Anterior cingulate cortex (tissue), 58 donors: ENCODE results near the gene HOOK1.
"Not testable (repeated sequence)": the region's sequence is repeated elsewhere in the genome, so short reads cannot be mapped to it uniquely, and the experiment has no call there.

ENCODE experiments used
- DNase-seq, 58 donors: peaks; one replicate each; lab custom pipeline; 2025; lab: John Stamatoyannopoulos, UW

Gene HOOK1

GRCh38 chr1:59819566-59820438 lies 5.1 kb downstream of the HOOK1 start:
- DNase-seq: no peak

GRCh38 chr1:59827055-59827643 lies 12.4 kb downstream of the HOOK1 start:
- DNase-seq: no peak

- DNase-seq: no peak
These were observed 13.4 kb downstream of the HOOK1 start for GRCh38 chr1:59828160-59828559.

GRCh38 chr1:59831529-59831928 lies 16.8 kb downstream of the HOOK1 start:
- no peak for DNase-seq

- no peak for DNase-seq
These were observed 18.3 kb downstream of the HOOK1 start for GRCh38 chr1:59833022-59833421.

- no peak for DNase-seq
These were observed 19.2 kb downstream of the HOOK1 start for GRCh38 chr1:59833991-59834390.

- not testable (repeated sequence) for DNase-seq
These were observed 23.1 kb downstream of the HOOK1 start for GRCh38 chr1:59837857-59838256.

- DNase-seq: no peak
These were observed 30.3 kb downstream of the HOOK1 start for GRCh38 chr1:59845091-59845490.

GRCh38 chr1:59846209-59846894 lies 31.6 kb downstream of the HOOK1 start:
- DNase-seq: no peak

- no peak for DNase-seq
These were observed 32.1 kb downstream of the HOOK1 start for GRCh38 chr1:59846895-59847282.

- no peak for DNase-seq
These were observed 37.4 kb downstream of the HOOK1 start for GRCh38 chr1:59852117-59852516.

GRCh38 chr1:59855297-59855696 lies 40.5 kb downstream of the HOOK1 start:
- not testable (repeated sequence) for DNase-seq

- DNase-seq: no peak
These were observed 42.1 kb downstream of the HOOK1 start for GRCh38 chr1:59856725-59857338.

GRCh38 chr1:59857679-59858354 lies 43.1 kb downstream of the HOOK1 start:
- DNase-seq: no peak

GRCh38 chr1:59866462-59866861 lies 51.7 kb downstream of the HOOK1 start:
- DNase-seq: no peak

- DNase-seq: no peak
These were observed 57.0 kb downstream of the HOOK1 start for GRCh38 chr1:59871746-59872145.

- no peak for DNase-seq
These were observed 62.4 kb downstream of the HOOK1 start for GRCh38 chr1:59877108-59877682.

- no peak for DNase-seq
These were observed 63.6 kb downstream of the HOOK1 start for GRCh38 chr1:59878370-59878769.

- DNase-seq: peak in 29 of 58 donors; percentile 2 to 65 (median 26)
These were observed 64.8 kb downstream of the HOOK1 start for GRCh38 chr1:59879574-59879973.

GRCh38 chr1:59879996-59880505 lies 65.3 kb downstream of the HOOK1 start:
- no peak for DNase-seq
